NCI-H2107 treated with DMSO at 0.1 percent for 48 hours (cell line): ENCODE measurements around the gene SLC22A31.
A peak's percentile ranks its signal among the peaks of the same experiment; 100 is the strongest.

Experiments
- DNase-seq: peaks from one replicate; lab custom pipeline; 2025; ENCODE audit not compliant: unreplicated experiment; lab: John Stamatoyannopoulos, UW

SLC22A31 gene

GRCh38 chr16:89179656-89180315, 20.6 kb downstream of the SLC22A31 start:
- no peak for DNase-seq

GRCh38 chr16:89179148-89179484, 21.2 kb downstream of the SLC22A31 start:
- DNase-seq = no peak

GRCh38 chr16:89178453-89179147, 21.7 kb downstream of the SLC22A31 start:
- no peak for DNase-seq

GRCh38 chr16:89177501-89177900, 22.8 kb downstream of the SLC22A31 start:
- no peak for DNase-seq

GRCh38 chr16:89176717-89177116, 23.6 kb downstream of the SLC22A31 start:
- no peak for DNase-seq

- no peak for DNase-seq
Observed at GRCh38 chr16:89176147-89176690, 24.1 kb downstream of the SLC22A31 start.

- DNase-seq = no peak
Observed at GRCh38 chr16:89175280-89176146, 24.8 kb downstream of the SLC22A31 start.

- DNase-seq = no peak
Observed at GRCh38 chr16:89174877-89175276, 25.5 kb downstream of the SLC22A31 start.

GRCh38 chr16:89174055-89174827, 26.1 kb downstream of the SLC22A31 start:
- no peak for DNase-seq

- no peak for DNase-seq
Observed at GRCh38 chr16:89173174-89173921, 27.0 kb downstream of the SLC22A31 start.

GRCh38 chr16:89172528-89173173, 27.7 kb downstream of the SLC22A31 start:
- no peak for DNase-seq

- no peak for DNase-seq
Observed at GRCh38 chr16:89172171-89172527, 28.2 kb downstream of the SLC22A31 start.

GRCh38 chr16:89171216-89172170, 28.8 kb downstream of the SLC22A31 start, which contains the start of gene CDH15:
Gene CDH15 (plus strand): TSS chr16:89171748. CDS start chr16:89171832, 84 bp downstream.
- DNase-seq = peak; percentile 76

GRCh38 chr16:89170346-89171215, 29.8 kb downstream of the SLC22A31 start:
- DNase-seq = peak; percentile 69

GRCh38 chr16:89169778-89170177, 30.6 kb downstream of the SLC22A31 start:
- DNase-seq = no peak

GRCh38 chr16:89168381-89169189, 31.8 kb downstream of the SLC22A31 start:
- no peak for DNase-seq
